H9 (cell line): ENCODE results near the gene DNAAF1. TPM values are rescaled to one million over a fixed set of nuclear protein-coding genes. Genes with fewer than 3 reads are reported as not detected.

Experiments
- DNase-seq: peaks from one replicate; pipeline ENCODE4 v3.0.0-alpha.2; 2017
- H2AFZ ChIP-seq: one replicate; pipeline ENCODE4 v1.6.1; 2013; ENCODE audit warnings: mild to moderate bottlenecking, low read length, control low read depth, moderate library complexity
- H2AK5ac ChIP-seq: 2 replicates; pipeline ENCODE4 v1.6.1; 2013; ENCODE audit warnings: low read length, control low read depth, mixed read lengths; ENCODE audit not compliant: insufficient read length
- H2BK120ac ChIP-seq: one replicate; pipeline ENCODE4 v1.6.1; 2013; ENCODE audit warnings: low read depth, mild to moderate bottlenecking, low read length, control low read depth, inconsistent platforms; ENCODE audit not compliant: poor library complexity, severe bottlenecking
- H2BK12ac ChIP-seq: 2 replicates; pipeline ENCODE4 v1.6.1; 2013; ENCODE audit warnings: low read length, control low read depth, mixed read lengths, low read depth; ENCODE audit not compliant: insufficient read length
- H2BK15ac ChIP-seq: 2 replicates; pipeline ENCODE4 v1.6.1; 2013; ENCODE audit warnings: low read depth, low read length, control low read depth
- H2BK20ac ChIP-seq: one replicate; pipeline ENCODE4 v1.6.1; 2013; ENCODE audit warnings: low read depth, mild to moderate bottlenecking, low read length, control low read depth, inconsistent platforms; ENCODE audit not compliant: poor library complexity, severe bottlenecking
- H2BK5ac ChIP-seq: 2 replicates; pipeline ENCODE4 v1.6.1; 2013; ENCODE audit warnings: low read length, control low read depth, mixed read lengths; ENCODE audit not compliant: insufficient read length
- H3K14ac ChIP-seq: 2 replicates; pipeline ENCODE4 v1.6.1; 2013; ENCODE audit warnings: low read length, control low read depth; ENCODE audit not compliant: insufficient read depth
- H3K18ac ChIP-seq: 2 replicates; pipeline ENCODE4 v1.6.1; 2013; ENCODE audit warnings: low read depth, mild to moderate bottlenecking, mixed read lengths, low read length, control low read depth; ENCODE audit not compliant: insufficient read length
- H3K23ac ChIP-seq: 2 replicates; pipeline ENCODE4 v1.6.1; 2013; ENCODE audit warnings: low read length, control low read depth, mixed read lengths, low read depth; ENCODE audit not compliant: insufficient read length
- H3K23me2 ChIP-seq: 2 replicates; pipeline ENCODE4 v1.6.1; 2013; ENCODE audit warnings: low read depth, mild to moderate bottlenecking, mixed read lengths, low read length, control low read depth; ENCODE audit not compliant: insufficient read length, poor library complexity, severe bottlenecking
- H3K27ac ChIP-seq: 2 replicates; pipeline ENCODE4 v1.5.1; 2013; ENCODE audit warnings: low read length, control low read depth, mixed read lengths, low read depth; ENCODE audit not compliant: insufficient read length
- H3K27me3 ChIP-seq: 2 replicates; pipeline ENCODE4 v1.6.1; 2013; ENCODE audit warnings: low read length, control low read depth, inconsistent platforms; ENCODE audit not compliant: insufficient read depth
- H3K4ac ChIP-seq: 2 replicates; pipeline ENCODE4 v1.6.1; 2013; ENCODE audit warnings: low read depth, mild to moderate bottlenecking, control low read depth, inconsistent platforms, low read length, moderate library complexity
- H3K4me1 ChIP-seq: 2 replicates; pipeline ENCODE4 v1.6.1; 2013; ENCODE audit warnings: low read length, control low read depth, inconsistent platforms; ENCODE audit not compliant: insufficient read depth
- H3K4me2 ChIP-seq: 2 replicates; pipeline ENCODE4 v1.6.1; 2013; ENCODE audit warnings: low read length, control low read depth, mixed read lengths; ENCODE audit not compliant: insufficient read length, insufficient read depth
- H3K56ac ChIP-seq: 2 replicates; pipeline ENCODE4 v1.6.1; 2013; ENCODE audit warnings: low read depth, mild to moderate bottlenecking, mixed read lengths, low read length, control low read depth; ENCODE audit not compliant: insufficient read length
- H3K79me1 ChIP-seq: 2 replicates; pipeline ENCODE4 v1.6.1; 2013; ENCODE audit warnings: low read depth, mild to moderate bottlenecking, moderate library complexity, low read length, control low read depth, inconsistent platforms; ENCODE audit not compliant: insufficient read depth, poor library complexity, severe bottlenecking
- H3K79me2 ChIP-seq: 2 replicates; pipeline ENCODE4 v1.6.1; 2013; ENCODE audit warnings: low read length, control low read depth, inconsistent platforms; ENCODE audit not compliant: insufficient read depth
- H3K9ac ChIP-seq: 2 replicates; pipeline ENCODE4 v1.6.1; 2013; ENCODE audit warnings: low read length, control low read depth, mixed read lengths; ENCODE audit not compliant: insufficient read length; ENCODE audit errors: extremely low read depth
- H3K9me3 ChIP-seq: one replicate; pipeline ENCODE4 v1.6.1; 2013; ENCODE audit warnings: low read depth, low read length, inconsistent platforms; ENCODE audit not compliant: control insufficient read depth
- H3T11ph ChIP-seq: one replicate; pipeline ENCODE4 v1.6.1; 2013; ENCODE audit warnings: mild to moderate bottlenecking, low read length, control low read depth, inconsistent platforms
- H4K20me1 ChIP-seq: one replicate; pipeline ENCODE4 v1.6.1; 2013; ENCODE audit not compliant: control insufficient read depth, insufficient read length, insufficient read depth
- H4K5ac ChIP-seq: 2 replicates; pipeline ENCODE4 v1.6.1; 2013; ENCODE audit warnings: low read depth, mild to moderate bottlenecking, mixed read lengths, low read length, control low read depth; ENCODE audit not compliant: insufficient read length
- H4K8ac ChIP-seq: replicated peaks from 2 replicates; pipeline ENCODE4 v1.6.1; 2013; ENCODE audit warnings: low read length, control low read depth, mixed read lengths, low read depth; ENCODE audit not compliant: insufficient read length
- H4K91ac ChIP-seq: 2 replicates; pipeline ENCODE4 v1.6.1; 2013; ENCODE audit warnings: low read depth, mild to moderate bottlenecking, moderate library complexity, mixed read lengths, low read length, control low read depth; ENCODE audit not compliant: insufficient read length
- H3K27ac Mint-ChIP-seq, 3 experiments: 2 replicates in 2 of 3; 3 replicates in 1 of 3; pipeline ENCODE4 v1.8.0; 2020 to 2021; ENCODE audit warnings: mixed read lengths in 3 of 3, mild to moderate bottlenecking in 1 of 3, moderate library complexity in 1 of 3
- H3K27me3 Mint-ChIP-seq: 2 replicates; pipeline ENCODE4 v1.8.0; 2021; ENCODE audit warnings: low read depth, mild to moderate bottlenecking, moderate library complexity, mixed read lengths
- H3K36me3 Mint-ChIP-seq, 3 experiments: 2 replicates in 2 of 3; 3 replicates in 1 of 3; pipeline ENCODE4 v1.8.0; 2020 to 2021; ENCODE audit warnings: low read depth in 3 of 3, mixed read lengths in 3 of 3; ENCODE audit not compliant: insufficient read depth in 1 of 3
- H3K4me1 Mint-ChIP-seq, 2 experiments: 2 replicates each; pipeline ENCODE4 v1.8.0; 2020; ENCODE audit warnings: mixed read lengths in 2 of 2
- H3K4me3 Mint-ChIP-seq, 2 experiments: 2 replicates in 1 of 2; 3 replicates in 1 of 2; pipeline ENCODE4 v1.8.0; 2020 to 2021; ENCODE audit warnings: mild to moderate bottlenecking in 2 of 2, mixed read lengths in 2 of 2, moderate library complexity in 1 of 2
- H3K9me3 Mint-ChIP-seq, 2 experiments: 2 replicates in 1 of 2; 3 replicates in 1 of 2; pipeline ENCODE4 v1.8.0; 2020; ENCODE audit warnings: mild to moderate bottlenecking in 2 of 2, mixed read lengths in 2 of 2, moderate library complexity in 1 of 2
- CTCF ChIP-seq: fragments of 200-600 bp; sonication (generic); conservative IDR thresholded peaks from 3 replicates; pipeline ENCODE4 v1.8.0; 2021; ENCODE audit warnings: antibody characterized with exemption, mild to moderate bottlenecking
- WGBS: extraction: QIAGEN DNeasy Blood & Tissue Kit; methylation state at CpG from one replicate; pipeline ENCODE4 v1.1.7; 2013; ENCODE audit warnings: missing lambda C conversion rate, low lambda C conversion rate, mixed read lengths; ENCODE audit not compliant: insufficient read length; ENCODE audit errors: extremely low coverage; 5-methylcytosine and 5-hydroxymethylcytosine counted together
- total RNA-seq: library from RNA; stranded (reverse); gene quantifications from 2 replicates; pipeline ENCODE4 v1.2.1, GENCODE V29; 2021

The DNAAF1 gene
- total RNA-seq, 1 experiment from 2014 or later, result not detected

GRCh38 chr16:84115919-84116719 lies 29.0 kb upstream of the DNAAF1 start:
- Mint-ChIP-seq H3K9me3 (no peaks in the 10 kb centered on the region), H3K4me1 (peaks cover 11 to 17% of the 10 kb centered on the region in 2 experiments), H3K36me3 (no peaks in the 10 kb centered on the region), H3K27ac (peak overlapping the region; percentile 96 to 98 (median 98)), H3K27me3 (no peaks in the 10 kb centered on the region), H3K4me3 (peak overlapping the region; percentile 90 to 95)
- no peaks in the 10 kb centered on the region; the same call in 1 of the 2 replicates for H3K4me1 ChIP-seq
- H3K4ac ChIP-seq, result no peak overlapping the region
- no peak overlapping the region for H3K56ac ChIP-seq
- no peak overlapping the region for H2BK20ac ChIP-seq
- no peak overlapping the region for H3T11ph ChIP-seq
- H3K79me2 ChIP-seq, result peaks cover 12% of the 10 kb centered on the region; the same call in 1 of the 2 replicates
- no peaks in the 10 kb centered on the region for H4K20me1 ChIP-seq
- peaks cover 10% of the 10 kb centered on the region for H3K23me2 ChIP-seq
- peak overlapping the region; percentile 89 for H3K9ac ChIP-seq
- TF ChIP-seq CTCF, result peak; percentile 61
- H2BK12ac ChIP-seq, result no peak overlapping the region
- no peak overlapping the region for H4K8ac ChIP-seq
- H2AK5ac ChIP-seq, result no peak overlapping the region
- H3K23ac ChIP-seq, result no peak overlapping the region
- H3K79me1 ChIP-seq, result no peaks in the 10 kb centered on the region
- no peak overlapping the region for H2BK120ac ChIP-seq
- no peaks in the 10 kb centered on the region for H3K27me3 ChIP-seq
- no peak overlapping the region for H2AFZ ChIP-seq
- H3K18ac ChIP-seq, result peak overlapping the region; percentile 27
- no peak overlapping the region for H2BK5ac ChIP-seq
- no peak overlapping the region for H2BK15ac ChIP-seq
- H3K9me3 ChIP-seq, result no peaks in the 10 kb centered on the region
- no peak overlapping the region for H4K5ac ChIP-seq
- H3K4me2 ChIP-seq, result peak overlapping the region; percentile 70
- DNase-seq, result no peak
- peak overlapping the region; percentile 45; the same call in 1 of the 2 replicates for H3K14ac ChIP-seq
- peak overlapping the region; percentile 56 for H3K27ac ChIP-seq
- H4K91ac ChIP-seq, result no peak overlapping the region
- no CpG with 5 or more reads among the region's 57 CpGs for WGBS
